Spleen (tissue), 7 donors: Measurements from ENCODE around the gene BTBD17.

Experiments
- CTCF ChIP-seq, 11 experiments: fragments of 200-600 bp in 7 of 11; fragments of 450-650 bp in 4 of 11; sonication (generic) in 4 of 11; IDR thresholded peaks in 8 of 11; conservative IDR thresholded peaks in 3 of 11; 1 replicate in 7 of 11; 2 replicates in 4 of 11; pipeline versions ENCODE4 v1.4.0 to v1.8.0; 2016 to 2021; ENCODE audit warnings: antibody characterized with exemption in 11 of 11, inconsistent platforms in 4 of 11, mild to moderate bottlenecking in 1 of 11
- POLR2A ChIP-seq, 3 donors: fragments of 450-650 bp; IDR thresholded peaks; one replicate each; pipeline ENCODE4 v1.5.1; 2017; ENCODE audit warnings: antibody characterized with exemption in 3 of 3, mild to moderate bottlenecking in 1 of 3
- POLR2AphosphoS5 ChIP-seq, 3 donors: sonication (generic); formaldehyde crosslinking; IDR thresholded peaks; one replicate each; pipeline ENCODE4 v1.5.1; 2017; ENCODE audit warnings: antibody characterized with exemption in 3 of 3
- donor health status: DM: no; HTN: no; CAD: no; lungs with moderate emphysema.
- donor health status: DM: no; HTN: no; CAD: no.
- donor health status: DM: no; HTN: no; CAD: no.

GRCh38 chr17:74337834-74338500 lies 23.7 kb downstream of the BTBD17 start:
- TF ChIP-seq CTCF (IDR thresholded peaks at IDR 0.05 in 8 of 11, conservative IDR thresholded peaks at IDR 0.05 in 3 of 11) (no peak), POLR2A (IDR thresholded peaks at IDR 0.05) (no peak), POLR2AphosphoS5 (IDR thresholded peaks at IDR 0.05) (no peak)
